ENCODE measurements around the gene MSRB1. TPM values are rescaled to one million over a fixed set of nuclear protein-coding genes. Genes with fewer than 3 reads are reported as not detected.

Gene MSRB1
- total and polyA plus RNA-seq, 9 of the 15 experiments (the other 6 are each of a cell fraction or from before 2014, with no cell fraction given): 5.4 to 33.7 (median 25.7) TPM

- no peak for TF ChIP-seq HNRNPH1 (optimal IDR thresholded peaks at IDR 0.05; ENCODE audit: low read depth, low read length)
- TF ChIP-seq SNIP1 (IDR thresholded peaks at IDR 0.05; ENCODE audit: low read depth): no peak
- TF ChIP-seq ZZZ3 (IDR thresholded peaks at IDR 0.05): no peak
- TF ChIP-seq RNF2 (IDR thresholded peaks at IDR 0.05): peak; percentile 19; the same call in 1 of the 2 replicates
- TF ChIP-seq CREB1 (IDR thresholded peaks at IDR 0.05): no peak; the same call in 1 of the 2 replicates
- peak; percentile 35 for TF ChIP-seq CREB1 (CRISPR knock-in tag; IDR thresholded peaks at IDR 0.05)
- TF ChIP-seq, protein P1, sequence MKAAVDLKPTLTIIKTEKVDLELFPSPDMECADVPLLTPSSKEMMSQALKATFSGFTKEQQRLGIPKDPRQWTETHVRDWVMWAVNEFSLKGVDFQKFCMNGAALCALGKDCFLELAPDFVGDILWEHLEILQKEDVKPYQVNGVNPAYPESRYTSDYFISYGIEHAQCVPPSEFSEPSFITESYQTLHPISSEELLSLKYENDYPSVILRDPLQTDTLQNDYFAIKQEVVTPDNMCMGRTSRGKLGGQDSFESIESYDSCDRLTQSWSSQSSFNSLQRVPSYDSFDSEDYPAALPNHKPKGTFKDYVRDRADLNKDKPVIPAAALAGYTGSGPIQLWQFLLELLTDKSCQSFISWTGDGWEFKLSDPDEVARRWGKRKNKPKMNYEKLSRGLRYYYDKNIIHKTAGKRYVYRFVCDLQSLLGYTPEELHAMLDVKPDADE (conservative IDR thresholded peaks at IDR 0.05; ENCODE audit: control insufficient read depth, low read depth, low read length): peak; percentile 28; the same call in 1 of the 2 replicates
- no peak for TF ChIP-seq HIVEP1 (CRISPR knock-in tag; IDR thresholded peaks at IDR 0.05)
- TF ChIP-seq, protein P2, sequence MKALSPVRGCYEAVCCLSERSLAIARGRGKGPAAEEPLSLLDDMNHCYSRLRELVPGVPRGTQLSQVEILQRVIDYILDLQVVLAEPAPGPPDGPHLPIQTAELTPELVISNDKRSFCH (CRISPR knock-in tag; IDR thresholded peaks at IDR 0.05): no peak
- TF ChIP-seq, protein P2 (tag; IDR thresholded peaks at IDR 0.05): 0 out of 2 replicates have a peak, but pooled peaks have one; percentile 29
- peak; percentile 100 for TF ChIP-seq L3MBTL2 (IDR thresholded peaks at IDR 0.05)
- TF ChIP-seq ZSCAN29 (IDR thresholded peaks at IDR 0.05): no peak
- TF ChIP-seq PBX2 (CRISPR knock-in tag; IDR thresholded peaks at IDR 0.05; ENCODE audit: low read depth): no peak
- TF ChIP-seq PBX2 (tag; conservative IDR thresholded peaks at IDR 0.05; ENCODE audit: low read depth): no peak
- TF ChIP-seq FOXK2 (conservative IDR thresholded peaks at IDR 0.05 in 1 of 2, IDR thresholded peaks at IDR 0.05 in 1 of 2; ENCODE audit: low read depth in 2 of 2): no peak; a peak in 1 of 4 replicates
- TF ChIP-seq, protein P3, sequence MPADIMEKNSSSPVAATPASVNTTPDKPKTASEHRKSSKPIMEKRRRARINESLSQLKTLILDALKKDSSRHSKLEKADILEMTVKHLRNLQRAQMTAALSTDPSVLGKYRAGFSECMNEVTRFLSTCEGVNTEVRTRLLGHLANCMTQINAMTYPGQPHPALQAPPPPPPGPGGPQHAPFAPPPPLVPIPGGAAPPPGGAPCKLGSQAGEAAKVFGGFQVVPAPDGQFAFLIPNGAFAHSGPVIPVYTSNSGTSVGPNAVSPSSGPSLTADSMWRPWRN (IDR thresholded peaks at IDR 0.05; ENCODE audit: low read depth): no peak
- no peak for TF ChIP-seq HNRNPK (IDR thresholded peaks at IDR 0.05; ENCODE audit: low read depth, low read length, poor library complexity, severe bottlenecking)
- TF ChIP-seq ZNF384 (IDR thresholded peaks at IDR 0.05; ENCODE audit: low read depth, low read length): no peak
- TF ChIP-seq NFATC3 (IDR thresholded peaks at IDR 0.05): no peak
- TF ChIP-seq STAT5B (CRISPR knock-in tag; IDR thresholded peaks at IDR 0.05): no peak
- no peak for TF ChIP-seq ZFPM2 (CRISPR knock-in tag; IDR thresholded peaks at IDR 0.05)
- TF ChIP-seq FOSL1 (tag; conservative IDR thresholded peaks at IDR 0.05): no peak
- no peak for TF ChIP-seq MCM3 (IDR thresholded peaks at IDR 0.05)
- TF ChIP-seq EZH2 (IDR thresholded peaks at IDR 0.05; ENCODE audit: borderline replicate concordance, low read depth, low read length): no peak
- TF ChIP-seq ZC3H8 (IDR thresholded peaks at IDR 0.05): no peak
- no peak for TF ChIP-seq PHB2 (IDR thresholded peaks at IDR 0.05; ENCODE audit: low read depth)
- TF ChIP-seq TCF7L2 (IDR thresholded peaks at IDR 0.05; ENCODE audit: low read depth, low read length): no peak
- TF ChIP-seq IRF2 (CRISPR knock-in tag; IDR thresholded peaks at IDR 0.05): 0 out of 2 replicates have a peak, but pooled peaks have one; percentile 55
Observed at GRCh38 chr16:1991948-1992703, 49.1 kb upstream of the MSRB1 start (continued).
